GM13977 (cell line): Measurements from ENCODE around the gene LAMTOR2.
"Not testable (repeated sequence)": the region's sequence is repeated elsewhere in the genome, so short reads cannot be mapped to it uniquely, and the experiment has no call there.

Experiments used
- DNase-seq: peaks from one replicate; pipeline ENCODE4 v3.0.0; 2012; ENCODE audit warnings: low spot score
- in situ Hi-C: fragments of 300-500 bp; cut with MboI; formaldehyde crosslinking; loops from one replicate; pipeline ENCODE4 v1.12.0; 2022; ENCODE audit warnings: low sequenced_read_pairs, low pct_unique_long_range_greater_than_20kb, mixed read lengths, inconsistent platforms; ENCODE audit not compliant: unreplicated experiment
- TF ChIP-seq, protein P1 (sequence below): IDR thresholded peaks from 2 replicates; pipeline ENCODE4 v1.5.1; 2012; ENCODE audit warnings: mild to moderate bottlenecking, control low read depth; ENCODE audit not compliant: insufficient read depth; ENCODE audit errors: extremely low read depth, missing control alignments

LAMTOR2 gene

DNA sequence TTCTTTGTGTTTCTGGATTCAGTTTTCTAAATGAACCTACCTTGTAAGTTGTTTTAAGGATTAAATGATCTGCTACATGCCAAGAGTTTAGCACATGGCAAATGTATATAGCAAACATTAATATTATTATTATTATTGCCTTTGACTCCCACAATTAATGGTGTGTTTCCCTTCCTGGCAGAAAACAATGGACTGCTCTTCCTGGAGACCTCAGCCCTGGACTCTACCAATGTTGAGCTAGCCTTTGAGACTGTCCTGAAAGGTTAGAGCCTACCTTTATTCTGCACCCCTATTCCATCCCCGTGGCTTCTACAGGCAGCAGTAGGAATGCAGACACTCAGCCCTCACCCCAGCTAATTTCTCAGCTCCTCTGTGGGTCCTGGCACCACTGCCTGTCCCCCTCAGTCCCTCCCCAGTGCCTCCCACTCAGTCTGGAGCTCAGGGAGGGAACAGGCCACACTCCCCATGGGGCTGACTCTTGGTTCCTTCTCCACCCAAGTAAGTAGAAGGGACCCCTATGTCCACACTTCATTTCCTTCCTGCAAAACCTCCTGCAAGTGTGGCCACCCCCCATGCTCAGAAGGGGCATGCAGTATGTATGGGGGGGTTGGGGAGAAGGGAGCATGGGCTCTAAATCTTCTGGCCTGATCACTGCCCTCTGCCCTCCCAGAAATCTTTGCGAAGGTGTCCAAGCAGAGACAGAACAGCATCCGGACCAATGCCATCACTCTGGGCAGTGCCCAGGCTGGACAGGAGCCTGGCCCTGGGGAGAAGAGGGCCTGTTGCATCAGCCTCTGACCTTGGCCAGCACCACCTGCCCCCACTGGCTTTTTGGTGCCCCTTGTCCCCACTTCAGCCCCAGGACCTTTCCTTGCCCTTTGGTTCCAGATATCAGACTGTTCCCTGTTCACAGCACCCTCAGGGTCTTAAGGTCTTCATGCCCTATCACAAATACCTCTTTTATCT is 15.2 kb downstream of the LAMTOR2 start:
- in situ Hi-C loops, result no loop called here
- DNase-seq, result no peak
- TF ChIP-seq, protein P1, sequence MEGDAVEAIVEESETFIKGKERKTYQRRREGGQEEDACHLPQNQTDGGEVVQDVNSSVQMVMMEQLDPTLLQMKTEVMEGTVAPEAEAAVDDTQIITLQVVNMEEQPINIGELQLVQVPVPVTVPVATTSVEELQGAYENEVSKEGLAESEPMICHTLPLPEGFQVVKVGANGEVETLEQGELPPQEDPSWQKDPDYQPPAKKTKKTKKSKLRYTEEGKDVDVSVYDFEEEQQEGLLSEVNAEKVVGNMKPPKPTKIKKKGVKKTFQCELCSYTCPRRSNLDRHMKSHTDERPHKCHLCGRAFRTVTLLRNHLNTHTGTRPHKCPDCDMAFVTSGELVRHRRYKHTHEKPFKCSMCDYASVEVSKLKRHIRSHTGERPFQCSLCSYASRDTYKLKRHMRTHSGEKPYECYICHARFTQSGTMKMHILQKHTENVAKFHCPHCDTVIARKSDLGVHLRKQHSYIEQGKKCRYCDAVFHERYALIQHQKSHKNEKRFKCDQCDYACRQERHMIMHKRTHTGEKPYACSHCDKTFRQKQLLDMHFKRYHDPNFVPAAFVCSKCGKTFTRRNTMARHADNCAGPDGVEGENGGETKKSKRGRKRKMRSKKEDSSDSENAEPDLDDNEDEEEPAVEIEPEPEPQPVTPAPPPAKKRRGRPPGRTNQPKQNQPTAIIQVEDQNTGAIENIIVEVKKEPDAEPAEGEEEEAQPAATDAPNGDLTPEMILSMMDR, result no peak

DNA sequence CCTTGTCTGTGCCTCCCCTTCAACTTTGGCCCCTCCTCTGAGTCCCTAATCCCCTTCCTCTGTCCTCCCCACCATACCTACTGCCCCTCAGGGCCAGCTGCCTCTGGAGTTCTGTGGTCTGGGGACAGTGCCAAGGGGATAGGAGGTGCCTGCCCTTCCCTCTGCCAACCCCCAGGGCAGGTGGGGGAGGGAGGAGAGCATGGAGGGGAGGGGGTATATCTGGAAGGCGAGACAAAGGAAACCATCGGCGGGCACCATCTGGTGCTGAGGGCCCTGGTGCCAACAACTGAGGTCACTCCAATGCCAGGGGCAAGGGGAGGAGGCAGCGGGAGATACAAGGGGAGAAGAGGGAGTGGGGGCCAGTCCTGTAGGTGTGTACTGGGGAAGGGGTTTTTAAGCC is 16.0 kb downstream of the LAMTOR2 start:
- TF ChIP-seq, protein P1, result no peak
- in situ Hi-C loops, result no loop called here
- no peak for DNase-seq

DNA sequence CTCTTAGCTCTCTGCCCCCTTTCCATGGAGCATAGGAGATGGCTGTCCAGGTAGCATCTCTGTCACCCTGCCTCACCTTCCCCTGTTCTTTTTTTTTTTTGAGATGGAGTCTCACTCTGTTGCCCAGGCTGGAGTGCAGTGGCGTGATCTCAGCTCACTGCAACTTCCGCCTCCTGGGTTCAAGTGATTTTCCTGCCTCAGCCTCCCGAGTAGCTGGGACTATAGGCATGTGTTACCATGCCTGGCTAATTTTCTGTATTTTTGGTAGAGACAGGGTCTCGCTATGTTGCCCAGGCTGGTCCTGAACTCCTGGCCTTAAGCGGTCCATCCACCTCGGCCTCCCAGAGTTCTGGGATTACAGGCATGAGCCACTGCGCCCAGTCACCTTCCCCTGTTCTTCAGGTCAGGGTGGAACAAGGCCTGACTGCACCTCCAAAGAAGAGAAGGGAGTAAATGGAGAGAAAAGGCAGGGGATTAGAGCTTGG is 16.8 kb downstream of the LAMTOR2 start:
- in situ Hi-C loops, DNase-seq: not testable (repeated sequence)

DNA sequence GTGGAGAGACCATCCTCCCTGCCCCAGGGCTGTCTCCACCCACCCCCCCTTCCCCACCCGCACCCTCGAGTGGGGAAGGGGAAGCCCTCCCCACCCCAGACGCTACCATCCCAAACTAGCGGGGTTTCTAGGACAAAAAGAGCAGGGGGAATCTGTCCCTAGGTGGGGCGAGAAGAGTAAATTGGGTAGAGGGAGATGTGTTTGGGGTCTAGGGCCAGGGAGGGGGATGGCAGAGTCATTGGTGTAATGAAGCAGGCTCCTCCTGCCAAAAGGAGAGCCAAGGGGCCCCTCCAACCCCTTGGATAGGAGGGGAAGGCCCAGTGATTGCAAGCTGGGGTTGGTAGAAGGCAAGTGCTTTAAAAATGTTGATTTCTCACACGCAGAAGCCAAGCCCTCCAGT is 17.7 kb downstream of the LAMTOR2 start:
- in situ Hi-C loops, result no loop called here
- DNase-seq, result no peak
- TF ChIP-seq, protein P1, result no peak

DNA sequence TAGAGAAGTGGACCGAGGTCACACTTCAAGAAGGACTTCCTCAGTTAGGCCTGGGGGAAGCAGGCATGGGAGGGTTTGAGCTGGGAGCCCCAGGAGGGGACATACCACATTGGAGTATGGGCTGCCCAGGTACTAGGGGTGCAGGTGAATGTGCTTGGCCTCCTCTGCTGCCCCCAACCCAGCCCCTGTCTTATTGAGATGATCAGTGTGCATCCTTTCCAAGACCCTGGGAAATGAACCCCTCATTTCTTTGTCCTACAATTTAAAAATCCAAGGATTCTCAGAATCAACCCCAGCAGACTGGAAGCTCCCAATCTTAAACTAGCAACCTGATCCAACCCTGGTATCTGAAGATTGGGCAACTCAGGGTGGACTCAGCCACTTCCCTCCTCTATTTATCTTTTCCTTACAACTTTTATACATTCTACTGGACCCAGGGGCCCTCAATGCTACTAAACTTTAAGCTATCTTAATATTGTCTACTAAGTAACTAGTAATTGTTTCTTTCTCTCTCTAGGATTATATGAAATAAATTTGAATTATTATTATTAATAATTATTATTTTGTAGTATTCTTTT is 18.6 kb downstream of the LAMTOR2 start:
- TF ChIP-seq, protein P1, result no peak
- in situ Hi-C loops, result no loop called here

DNA sequence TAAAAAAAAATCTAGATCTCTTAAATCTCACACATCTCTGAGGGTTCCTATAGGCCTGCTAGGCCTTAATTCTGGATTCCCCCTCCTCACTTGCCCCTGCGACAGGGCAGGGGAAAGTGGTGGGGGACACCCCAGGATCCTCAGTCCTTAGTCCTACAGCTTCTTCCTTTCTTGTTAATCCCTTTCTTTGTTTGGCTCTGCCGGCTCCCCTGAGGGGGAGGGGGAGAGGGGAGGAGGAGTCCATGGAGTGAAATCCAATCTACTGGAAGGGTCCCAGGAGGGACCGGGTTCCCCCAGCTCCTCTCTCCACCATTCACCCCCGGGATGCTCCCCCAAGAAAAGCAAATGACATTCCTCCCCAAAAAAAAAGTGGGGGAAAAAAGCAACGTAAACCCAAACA is 19.2 kb downstream of the LAMTOR2 start:
- in situ Hi-C loops, result no loop called here
- DNase-seq, result no peak
- TF ChIP-seq, protein P1, result no peak

More for the DNA sequence above, 18.6 kb downstream of the LAMTOR2 start:
- no peak for DNase-seq

DNA sequence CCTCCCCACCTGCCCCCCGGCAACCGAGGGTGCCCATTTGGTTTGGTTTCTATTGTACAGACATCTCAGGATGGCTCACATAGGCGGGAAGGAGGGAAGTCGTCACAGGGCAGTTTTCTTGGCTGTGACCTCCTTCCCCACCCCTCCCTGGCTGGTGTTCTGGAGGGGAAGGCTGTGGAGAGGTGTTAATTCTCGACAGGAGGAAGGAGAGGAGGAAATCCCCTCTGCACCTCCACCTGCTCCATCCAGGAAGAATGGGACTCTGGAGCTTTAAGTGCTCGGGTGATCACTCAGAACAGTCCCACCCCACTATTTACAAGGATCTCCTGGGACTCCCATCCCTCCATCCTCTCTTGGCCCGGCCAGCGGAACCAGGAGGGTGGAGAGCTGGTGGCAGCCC is 20.1 kb downstream of the LAMTOR2 start:
- in situ Hi-C loops, result no loop called here
- DNase-seq, result no peak
- TF ChIP-seq, protein P1, result no peak
